Ecto neural progenitor cell (in vitro differentiated cells): ENCODE measurements around the gene WDR37.

ENCODE experiments used
- DNase-seq: peaks from one replicate; pipeline ENCODE4 v3.0.0-alpha.2; 2018; ENCODE audit warnings: low spot score

WDR37 gene

GRCh38 chr10:1104971-1105370, 48.8 kb downstream of the WDR37 start:
- no peak for DNase-seq

GRCh38 chr10:1107004-1107403, 50.8 kb downstream of the WDR37 start:
- DNase-seq = no peak

GRCh38 chr10:1107679-1108078, 51.5 kb downstream of the WDR37 start:
- DNase-seq = no peak

- DNase-seq = peak; percentile 76
Measured at GRCh38 chr10:1109795-1110673, 53.8 kb downstream of the WDR37 start.

GRCh38 chr10:1110674-1111119, 54.5 kb downstream of the WDR37 start:
- DNase-seq = no peak

GRCh38 chr10:1114315-1114714, 58.1 kb downstream of the WDR37 start:
- DNase-seq = no peak

GRCh38 chr10:1114719-1115606, 58.8 kb downstream of the WDR37 start:
- peak; percentile 44 for DNase-seq

GRCh38 chr10:1115607-1115955, 59.4 kb downstream of the WDR37 start:
- DNase-seq = peak; percentile 27

- DNase-seq = peak; percentile 39
Measured at GRCh38 chr10:1116051-1116450, 59.9 kb downstream of the WDR37 start.

GRCh38 chr10:1116696-1117280, 60.6 kb downstream of the WDR37 start:
- DNase-seq = peak; percentile 33

- DNase-seq = peak; percentile 14
Measured at GRCh38 chr10:1117651-1118050, 61.5 kb downstream of the WDR37 start.

GRCh38 chr10:1118318-1118717, 62.1 kb downstream of the WDR37 start:
- peak; percentile 17 for DNase-seq

GRCh38 chr10:1119027-1119426, 62.8 kb downstream of the WDR37 start:
- peak; percentile 11 for DNase-seq

- peak; percentile 17 for DNase-seq
Measured at GRCh38 chr10:1119501-1119900, 63.3 kb downstream of the WDR37 start.

GRCh38 chr10:1120306-1120705, 64.1 kb downstream of the WDR37 start:
- DNase-seq = no peak

- no peak for DNase-seq
Measured at GRCh38 chr10:1120801-1121211, 64.6 kb downstream of the WDR37 start.

GRCh38 chr10:1121271-1121970, 65.2 kb downstream of the WDR37 start:
- DNase-seq = no peak

- DNase-seq = no peak
Measured at GRCh38 chr10:1122349-1122748, 66.2 kb downstream of the WDR37 start.

GRCh38 chr10:1123198-1123597, 67.0 kb downstream of the WDR37 start:
- DNase-seq = no peak

- DNase-seq = no peak
Measured at GRCh38 chr10:1123972-1124371, 67.8 kb downstream of the WDR37 start.

GRCh38 chr10:1124796-1125195, 68.6 kb downstream of the WDR37 start:
- no peak for DNase-seq

- no peak for DNase-seq
Measured at GRCh38 chr10:1126461-1126860, 70.3 kb downstream of the WDR37 start.
